Cerebellar nuclear complex (tissue), 1 donor: Measurements from ENCODE around the gene RAB43.
A peak's percentile ranks its signal among the peaks of the same experiment; 100 is the strongest.
"Not testable (repeated sequence)": the region's sequence is repeated elsewhere in the genome, so short reads cannot be mapped to it uniquely, and the experiment has no call there.

Source experiments
- DNase-seq, 2 experiments: peaks; one replicate each; lab custom pipeline; 2025; lab: John Stamatoyannopoulos, UW

RAB43 gene

GRCh38 chr3:129121016-129121791, 400 bp downstream of the RAB43 start:
- DNase-seq: no peak

- DNase-seq: no peak
Measured at GRCh38 chr3:129120254-129121004, 1.2 kb downstream of the RAB43 start.

GRCh38 chr3:129119365-129120100, 2.1 kb downstream of the RAB43 start:
- DNase-seq: peak in 1 of 2 experiments; percentile 26

GRCh38 chr3:129118745-129119144, 2.9 kb downstream of the RAB43 start:
- no peak for DNase-seq

- DNase-seq: no peak
Measured at GRCh38 chr3:129117134-129117533, 4.5 kb downstream of the RAB43 start.

GRCh38 chr3:129116482-129116946, 5.1 kb downstream of the RAB43 start:
- no peak for DNase-seq

GRCh38 chr3:129114455-129114854, 7.1 kb downstream of the RAB43 start:
- DNase-seq: no peak

- no peak for DNase-seq
Measured at GRCh38 chr3:129112308-129113052, 9.1 kb downstream of the RAB43 start.

GRCh38 chr3:129111076-129111780, 10.4 kb downstream of the RAB43 start:
- not testable (repeated sequence) for DNase-seq

GRCh38 chr3:129107793-129108192, 13.8 kb downstream of the RAB43 start:
- no peak for DNase-seq

- DNase-seq: peak; percentile 6 to 61
Measured at GRCh38 chr3:129106866-129107565, 14.6 kb downstream of the RAB43 start.

- peak; percentile 62 to 86 for DNase-seq
Measured at GRCh38 chr3:129106320-129106719, 15.3 kb downstream of the RAB43 start.

- DNase-seq: no peak
Measured at GRCh38 chr3:129105862-129106261, 15.7 kb downstream of the RAB43 start.

- DNase-seq: no peak
Measured at GRCh38 chr3:129104498-129105079, 17.0 kb downstream of the RAB43 start.

- no peak for DNase-seq
Measured at GRCh38 chr3:129104051-129104450, 17.6 kb downstream of the RAB43 start.

- no peak for DNase-seq
Measured at GRCh38 chr3:129103296-129103695, 18.3 kb downstream of the RAB43 start.

GRCh38 chr3:129101370-129102138, 20.1 kb downstream of the RAB43 start:
- DNase-seq: no peak

- no peak for DNase-seq
Measured at GRCh38 chr3:129100274-129100673, 21.3 kb downstream of the RAB43 start.

- DNase-seq: no peak
Measured at GRCh38 chr3:129095285-129095684, 26.3 kb downstream of the RAB43 start.
